ENCODE measurements around the gene SPHK2.
"Not testable (repeated sequence)": the region's sequence is repeated elsewhere in the genome, so short reads cannot be mapped to it uniquely, and the experiment has no call there.

Gene SPHK2

DNA sequence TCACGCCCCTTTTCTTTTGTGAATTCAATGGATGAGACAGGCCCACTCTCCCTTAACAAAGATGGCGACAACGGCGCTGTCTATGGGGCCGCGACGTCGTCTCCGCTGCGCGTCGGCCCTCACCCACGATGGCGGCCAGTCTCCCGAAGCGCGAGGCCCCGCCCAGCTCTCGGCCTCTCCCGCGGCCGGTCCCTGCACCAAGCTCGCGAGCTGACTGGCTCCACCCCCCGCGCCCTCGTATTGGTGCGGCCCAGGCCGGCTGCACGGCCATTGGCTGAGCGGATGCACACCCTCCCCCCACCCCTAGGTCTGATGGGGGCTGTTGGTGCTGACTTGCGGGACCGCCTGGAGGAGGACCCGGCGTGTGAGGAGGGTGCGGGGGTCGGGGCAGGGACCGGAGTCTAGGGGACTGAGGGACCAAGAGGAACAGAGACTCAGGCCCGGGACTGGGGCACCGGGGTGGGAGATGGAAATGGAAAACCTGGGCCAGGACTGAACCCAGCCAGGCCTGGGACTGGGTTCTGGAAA is 4.8 kb downstream of the SPHK2 start:
- peak; percentile 93 to 96 for DNase-seq (ENCODE audit: low read depth in 1 of 2, low spot score in 1 of 2)

GRCh38 chr19:48624791-48625723 is 5.8 kb downstream of the SPHK2 start:
- DNase-seq (ENCODE audit: low read depth in 1 of 2, low spot score in 1 of 2) = no peak

- no peak for DNase-seq (ENCODE audit: low read depth in 1 of 2, low spot score in 1 of 2)
Measured at GRCh38 chr19:48625891-48626327, 6.6 kb downstream of the SPHK2 start.

GRCh38 chr19:48627201-48627864 is 8.0 kb downstream of the SPHK2 start:
- no peak for DNase-seq (ENCODE audit: low read depth in 1 of 2, low spot score in 1 of 2)

DNA sequence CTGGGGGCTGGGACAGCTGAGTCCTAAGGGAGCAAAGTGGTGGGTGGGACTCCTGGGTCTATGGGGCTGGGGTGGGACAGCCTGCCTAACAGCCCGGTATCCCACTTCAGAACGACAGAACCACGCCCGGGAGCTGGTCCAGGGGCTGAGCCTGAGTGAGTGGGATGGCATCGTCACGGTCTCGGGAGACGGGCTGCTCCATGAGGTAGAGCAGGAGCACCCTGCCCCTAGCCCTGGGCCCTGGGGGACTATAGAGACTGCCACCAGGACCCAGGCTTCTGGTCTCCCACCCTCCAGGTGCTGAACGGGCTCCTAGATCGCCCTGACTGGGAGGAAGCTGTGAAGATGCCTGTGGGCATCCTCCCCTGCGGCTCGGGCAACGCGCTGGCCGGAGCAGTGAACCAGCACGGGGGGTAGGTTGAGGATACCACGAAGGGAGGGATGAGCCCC is 8.6 kb downstream of the SPHK2 start:
- no peak for DNase-seq (ENCODE audit: low read depth in 1 of 2, low spot score in 1 of 2)

DNA sequence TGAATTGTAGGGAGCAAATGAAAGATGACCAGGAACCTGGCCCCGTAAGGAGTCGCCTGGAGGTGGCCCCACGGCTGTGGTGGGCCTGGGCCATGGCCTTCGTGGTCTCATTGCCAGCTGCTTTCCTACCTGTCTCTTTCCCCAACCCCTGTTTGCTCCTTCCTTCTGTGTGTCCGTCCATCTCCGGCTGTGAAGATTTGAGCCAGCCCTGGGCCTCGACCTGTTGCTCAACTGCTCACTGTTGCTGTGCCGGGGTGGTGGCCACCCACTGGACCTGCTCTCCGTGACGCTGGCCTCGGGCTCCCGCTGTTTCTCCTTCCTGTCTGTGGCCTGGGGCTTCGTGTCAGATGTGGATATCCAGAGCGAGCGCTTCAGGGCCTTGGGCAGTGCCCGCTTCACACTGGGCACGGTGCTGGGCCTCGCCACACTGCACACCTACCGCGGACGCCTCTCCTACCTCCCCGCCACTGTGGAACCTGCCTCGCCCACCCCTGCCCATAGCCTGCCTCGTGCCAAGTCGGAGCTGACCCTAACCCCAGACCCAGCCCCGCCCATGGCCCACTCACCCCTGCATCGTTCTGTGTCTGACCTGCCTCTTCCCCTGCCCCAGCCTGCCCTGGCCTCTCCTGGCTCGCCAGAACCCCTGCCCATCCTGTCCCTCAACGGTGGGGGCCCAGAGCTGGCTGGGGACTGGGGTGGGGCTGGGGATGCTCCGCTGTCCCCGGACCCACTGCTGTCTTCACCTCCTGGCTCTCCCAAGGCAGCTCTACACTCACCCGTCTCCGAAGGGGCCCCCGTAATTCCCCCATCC is 9.4 kb downstream of the SPHK2 start:
- DNase-seq (ENCODE audit: low read depth in 1 of 2, low spot score in 1 of 2) = no peak

DNA sequence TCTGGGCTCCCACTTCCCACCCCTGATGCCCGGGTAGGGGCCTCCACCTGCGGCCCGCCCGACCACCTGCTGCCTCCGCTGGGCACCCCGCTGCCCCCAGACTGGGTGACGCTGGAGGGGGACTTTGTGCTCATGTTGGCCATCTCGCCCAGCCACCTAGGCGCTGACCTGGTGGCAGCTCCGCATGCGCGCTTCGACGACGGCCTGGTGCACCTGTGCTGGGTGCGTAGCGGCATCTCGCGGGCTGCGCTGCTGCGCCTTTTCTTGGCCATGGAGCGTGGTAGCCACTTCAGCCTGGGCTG is 9.9 kb downstream of the SPHK2 start:
- DNase-seq (ENCODE audit: low read depth in 1 of 2, low spot score in 1 of 2) = no peak

- no peak for DNase-seq (ENCODE audit: low read depth in 1 of 2, low spot score in 1 of 2)
Measured at GRCh38 chr19:48629599-48630295, 10.4 kb downstream of the SPHK2 start.

GRCh38 chr19:48630296-48631063 is 11.2 kb downstream of the SPHK2 start:
- no peak for DNase-seq (ENCODE audit: low read depth in 1 of 2, low spot score in 1 of 2)

GRCh38 chr19:48631225-48631624 is 11.9 kb downstream of the SPHK2 start:
- no peak for DNase-seq (ENCODE audit: low read depth in 1 of 2, low spot score in 1 of 2)

- not testable (repeated sequence) for DNase-seq (ENCODE audit: low read depth in 1 of 2, low spot score in 1 of 2)
Measured at GRCh38 chr19:48632286-48632685, 13.0 kb downstream of the SPHK2 start.

- no peak for DNase-seq (ENCODE audit: low read depth in 1 of 2, low spot score in 1 of 2)
Measured at GRCh38 chr19:48632692-48633147, 13.4 kb downstream of the SPHK2 start.

GRCh38 chr19:48633148-48634035 is 14.1 kb downstream of the SPHK2 start:
- DNase-seq (ENCODE audit: low read depth in 1 of 2, low spot score in 1 of 2) = no peak

DNA sequence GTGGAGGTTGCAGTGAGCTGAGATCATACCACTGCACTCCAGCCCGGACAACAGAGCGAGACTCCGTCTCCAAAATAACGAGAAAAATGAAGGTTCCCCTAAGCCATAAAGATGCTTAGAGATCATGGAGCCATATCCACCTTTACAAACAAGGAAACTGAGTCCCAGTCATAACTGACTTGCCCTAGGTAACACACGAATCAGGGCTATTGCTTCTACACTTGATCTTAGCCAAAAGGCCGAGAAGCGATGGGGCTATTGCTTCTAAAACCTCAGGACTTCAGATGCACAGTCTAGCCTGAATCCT is 14.7 kb downstream of the SPHK2 start:
- no peak for DNase-seq (ENCODE audit: low read depth in 1 of 2, low spot score in 1 of 2)

GRCh38 chr19:48634424-48635262 is 15.3 kb downstream of the SPHK2 start:
- peak; percentile 84 to 91 for DNase-seq (ENCODE audit: low read depth in 1 of 2, low spot score in 1 of 2)

DNA sequence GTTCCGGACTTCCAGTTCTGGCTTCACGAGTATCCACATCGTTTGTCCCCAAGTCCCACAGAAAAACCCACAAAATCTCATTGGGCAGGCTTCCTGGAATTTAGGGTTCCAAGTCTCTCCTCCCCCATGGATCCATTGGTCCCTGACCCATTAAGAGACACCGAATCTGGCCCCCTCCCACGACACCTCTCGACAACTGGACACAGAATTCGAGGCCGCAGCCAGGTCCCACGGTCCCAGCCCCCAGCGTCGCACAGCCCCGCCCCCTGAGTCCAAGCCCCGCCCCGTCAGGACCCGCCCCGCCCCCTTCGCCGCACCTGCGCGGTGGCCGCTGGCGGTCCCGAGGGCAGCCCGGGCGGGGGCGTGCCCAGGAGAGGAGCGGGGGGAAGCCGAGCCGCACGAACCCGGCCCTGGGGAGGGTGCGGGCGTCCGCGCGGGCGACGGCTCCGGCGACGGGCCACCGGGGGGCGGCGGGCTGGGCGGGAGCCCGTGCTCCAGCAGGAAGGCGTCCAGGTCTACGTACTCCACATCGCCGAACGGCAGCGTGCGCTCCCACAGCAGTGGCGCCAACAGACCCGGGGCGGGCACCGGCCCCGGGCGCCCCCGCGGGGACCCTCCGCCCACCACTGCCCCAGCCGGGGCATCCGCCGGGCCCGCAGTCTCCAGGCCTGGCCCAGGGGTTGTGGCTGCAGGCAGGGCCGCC is 16.1 kb downstream of the SPHK2 start:
- DNase-seq (ENCODE audit: low read depth in 1 of 2, low spot score in 1 of 2) = peak; percentile 59 to 71
